K562 (cell line): ENCODE data around the gene NAPA. TPM values are rescaled to one million over a fixed set of nuclear protein-coding genes. Genes with fewer than 3 reads are reported as not detected.
A peak's percentile ranks its signal among the peaks of the same experiment; 100 is the strongest.

Experiments used
- ATAC-seq: fragments of 200-7000 bp; cut with Tn5 transposase; 3 replicates; pipeline ENCODE4 v1.9.1; 2020; ENCODE audit warnings: moderate library complexity
- BruUV-seq: library from RNA; stranded (reverse); fragments of 400-500 nt; replicated peaks from 2 replicates; lab custom pipeline; 2021; lab: Mats Ljungman, UMichigan
- CTCF ChIA-PET: fragments of 300-600 bp; formaldehyde crosslinking; extraction: SDS; loops from one replicate; lab custom pipeline; 2021; ENCODE audit warnings: low intra/inter-chr PET ratio; lab: Yijun Ruan, JAX
- POLR2A ChIA-PET: fragments of 300-600, 350-650 bp; sonication (Branson Sonifier 250); formaldehyde crosslinking; extraction: SDS; loops from one replicate; lab custom pipeline; 2021; ENCODE audit warnings: antibody characterized with exemption, inconsistent platforms; lab: Yijun Ruan, JAX
- DNase-seq, 4 experiments: peaks; one replicate each; pipeline versions ENCODE4 v3.0.0 to v3.0.0-alpha.2; 2011 to 2018; ENCODE audit warnings: low spot score in 3 of 4, mixed read lengths in 3 of 4; ENCODE audit errors: extremely low read depth in 1 of 4
- FAIRE-seq: peaks from 2 replicates; lab custom pipeline; 2011; peaks lifted over from hg19 to GRCh38; lab: Jason Lieb, UNC
- H2AFZ ChIP-seq: 2 replicates; pipeline ENCODE4 v1.6.0; 2011; ENCODE audit warnings: low read depth, low read length, control low read depth, inconsistent platforms
- H3K27ac ChIP-seq: fragments of 200-600 bp; 3 replicates; pipeline ENCODE4 v1.8.0; 2011; ENCODE audit warnings: low read depth, mild to moderate bottlenecking, control low read depth, inconsistent platforms, low read length, moderate library complexity, mixed read lengths; ENCODE audit errors: extremely low read depth
- H3K27me3 ChIP-seq, 2 experiments: fragments of 300-600 bp in 1 of 2; 2 replicates in 1 of 2; 3 replicates in 1 of 2; pipeline versions ENCODE4 v1.6.0 to v1.8.0; 2011; ENCODE audit warnings: inconsistent platforms in 2 of 2, low read length in 2 of 2, mild to moderate bottlenecking in 1 of 2, mixed read lengths in 1 of 2, moderate library complexity in 1 of 2; ENCODE audit not compliant: control insufficient read depth in 2 of 2, insufficient read depth in 2 of 2
- H3K36me3 ChIP-seq: fragments of 300-600 bp; 3 replicates; pipeline ENCODE4 v1.8.0; 2011; ENCODE audit warnings: mild to moderate bottlenecking, low read length, inconsistent platforms; ENCODE audit not compliant: control insufficient read depth, insufficient read depth
- H3K4me1 ChIP-seq, 2 experiments: fragments of 200-600 bp in 1 of 2; replicated peaks in 1 of 2; 2 replicates in 1 of 2; 3 replicates in 1 of 2; pipeline versions ENCODE4 v1.5.1 to v1.8.0; 2011; ENCODE audit warnings: inconsistent platforms in 2 of 2, low read length in 2 of 2, mild to moderate bottlenecking in 1 of 2, mixed read lengths in 1 of 2, moderate library complexity in 1 of 2; ENCODE audit not compliant: control insufficient read depth in 2 of 2, insufficient read depth in 2 of 2
- H3K4me2 ChIP-seq: 2 replicates; pipeline ENCODE4 v1.6.1; 2011; ENCODE audit warnings: low read length, control low read depth, inconsistent platforms, mixed read lengths; ENCODE audit not compliant: insufficient read depth
- H3K4me3 ChIP-seq: fragments of 200-600 bp; sonication (generic), shearing (Covaris generic); 2 replicates; pipeline ENCODE4 v1.5.1; 2016; ENCODE audit warnings: control low read depth, inconsistent platforms
- H3K79me2 ChIP-seq: fragments of 200-600 bp; 3 replicates; pipeline ENCODE4 v1.8.0; 2011; ENCODE audit warnings: low read length, inconsistent platforms; ENCODE audit not compliant: control insufficient read depth, insufficient read depth
- H3K9ac ChIP-seq, 2 experiments: 2 replicates each; pipeline versions ENCODE4 v1.6.0 to v1.6.1; 2011; ENCODE audit warnings: low read depth in 2 of 2, low read length in 2 of 2, control low read depth in 1 of 2, inconsistent platforms in 1 of 2, mild to moderate bottlenecking in 1 of 2, mixed read lengths in 1 of 2; ENCODE audit not compliant: insufficient read depth in 1 of 2
- H3K9me1 ChIP-seq: one replicate; pipeline ENCODE4 v1.6.0; 2011; ENCODE audit warnings: inconsistent platforms, mild to moderate bottlenecking, low read length, moderate library complexity; ENCODE audit not compliant: control insufficient read depth, insufficient read depth
- H3K9me3 ChIP-seq: replicated peaks from 2 replicates; pipeline ENCODE4 v1.5.1; 2011; ENCODE audit warnings: low read depth, low read length, inconsistent platforms; ENCODE audit not compliant: control insufficient read depth, insufficient read depth
- H4K20me1 ChIP-seq: replicated peaks from 2 replicates; pipeline ENCODE4 v1.6.1; 2011; ENCODE audit warnings: low read length, inconsistent platforms, mixed read lengths; ENCODE audit not compliant: control insufficient read depth, insufficient read depth
- ADNP ChIP-seq: fragments of 200-800 bp; sonication (Bioruptor generic); IDR thresholded peaks from 2 replicates; pipeline ENCODE4 v1.6.1; 2016; ENCODE audit warnings: missing genetic modification characterization, missing compliant biosample characterization
- ESRRA ChIP-seq: fragments of 450-650 bp; IDR thresholded peaks from 2 replicates; pipeline ENCODE4 v1.6.1; 2014; ENCODE audit warnings: low read depth, mild to moderate bottlenecking, moderate library complexity, borderline replicate concordance
- JUNB ChIP-seq: fragments of 450-650 bp; formaldehyde crosslinking; conservative IDR thresholded peaks from 2 replicates; pipeline ENCODE4 v1.4.0; 2020; ENCODE audit warnings: mild to moderate bottlenecking
- KHSRP ChIP-seq: fragments of 450-650 bp; IDR thresholded peaks from 2 replicates; pipeline ENCODE4 v1.6.1; 2017
- MCM2 ChIP-seq: fragments of 450-650 bp; IDR thresholded peaks from 2 replicates; pipeline ENCODE4 v1.6.1; 2017; ENCODE audit warnings: low read depth, mild to moderate bottlenecking
- NBN ChIP-seq: fragments of 450-650 bp; IDR thresholded peaks from 2 replicates; pipeline ENCODE4 v1.6.1; 2016; ENCODE audit warnings: low read depth, mild to moderate bottlenecking
- POLR2AphosphoS2 ChIP-seq: IDR thresholded peaks from 2 replicates; pipeline ENCODE4 v1.6.1; 2012; ENCODE audit warnings: low read length, improper control_type of control experiment
- SP1 ChIP-seq: sonication (generic); formaldehyde crosslinking; IDR thresholded peaks from 2 replicates; pipeline ENCODE4 v1.8.1; 2022; ENCODE audit warnings: mild to moderate bottlenecking, missing genetic modification reagents
- WHSC1 ChIP-seq: IDR thresholded peaks from one replicate; pipeline ENCODE4 v1.6.1; 2012; ENCODE audit warnings: low read length, control low read depth, inconsistent platforms
- ZBTB33 ChIP-seq: sonication (generic); formaldehyde crosslinking; IDR thresholded peaks from 2 replicates; pipeline ENCODE4 v1.8.1; 2023; ENCODE audit warnings: mild to moderate bottlenecking, missing genetic modification reagents
- WGBS: fragments of 100-300 bp; shearing (Covaris generic); methylation state at CpG from one replicate; pipeline ENCODE4 v1.1.6; 2016; ENCODE audit warnings: low coverage, mixed read lengths; ENCODE audit not compliant: insufficient coverage; ENCODE audit errors: missing lambda C conversion rate; 5-methylcytosine and 5-hydroxymethylcytosine counted together
- in situ Hi-C: fragments of 300-500 bp; cut with MboI; formaldehyde crosslinking; loops from 4 replicates; pipeline ENCODE4 v1.15.0; 2018; ENCODE audit warnings: inconsistent platforms, mixed read lengths
- intact Hi-C: fragments of 100-400 bp; cut with micrococcal nuclease; formaldehyde crosslinking; loops from 2 replicates; pipeline ENCODE4 v1.14.2; 2022
- polyA plus RNA-seq, 8 experiments: library from polyadenylated mRNA; depleted of rRNA in 4 of 8; stranded (reverse) in 5 of 8; unstranded in 3 of 8; fragments of >200 nt; fragmentation: Nextera tagmentation in 2 of 8; fragmentation: Illumina TruSeq in 1 of 8; extraction: Ambion mirVana in 2 of 8; extraction: Trizol in 1 of 8; gene quantifications; 2 replicates each; pipeline versions ENCODE4 v1.2.1 to v1.2.3, GENCODE V29; 2011 to 2014; ENCODE audit warnings: inconsistent platforms in 1 of 8, missing spikeins in 1 of 8
- total RNA-seq, 7 experiments: library from RNA; depleted of rRNA in 6 of 7; stranded (reverse); fragments of >200 nt in 6 of 7; fragmentation: Illumina TruSeq in 2 of 7; extraction: Trizol in 2 of 7; gene quantifications; 2 replicates each; pipeline versions ENCODE4 v1.2.1 to v1.2.3, GENCODE V29; 2011 to 2021; ENCODE audit warnings: low replicate concordance in 1 of 7
- TF ChIP-seq, protein P1 (sequence below), 2 experiments: fragments of 450-650 bp in 1 of 2; sonication (generic) in 1 of 2; formaldehyde crosslinking in 1 of 2; IDR thresholded peaks in 1 of 2; conservative IDR thresholded peaks in 1 of 2; 2 replicates each; pipeline versions ENCODE4 v1.6.1 to v1.8.1; 2016 to 2023; ENCODE audit warnings: mild to moderate bottlenecking in 2 of 2, moderate library complexity in 2 of 2, inconsistent platforms in 1 of 2, missing genetic modification reagents in 1 of 2

NAPA gene
- total and polyA plus RNA-seq, 9 of the 15 experiments (the other 6 are each of a cell fraction or from before 2014, with no cell fraction given), result 5.4 to 98.6 (median 77.5) TPM

GRCh38 chr19:47489072-47489914 is 25.6 kb downstream of the NAPA start:
- peaks cover 0 to 56% of the 10 kb centered on the region in 2 experiments; a peak in 3 of 5 replicates for H3K4me1 ChIP-seq
- ChIA-PET POLR2A (interaction anchor here (0.5 to 1.2 kb wide), 3 partner anchors 8 to 40 kb away, joined by 3 read pairs; no protein-coding TSS in a partner anchor), CTCF (no interaction called here)
- no peaks in the 10 kb centered on the region for H3K9me1 ChIP-seq
- no peak overlapping the region; the same call in 2 of the 3 replicates for H3K27ac ChIP-seq
- 90% methylated on average over 14 of the region's 17 CpGs for WGBS
- no peaks in the 10 kb centered on the region for H3K27me3 ChIP-seq
- H3K79me2 ChIP-seq, result peaks cover 11% of the 10 kb centered on the region
- DNase-seq (no peak), ATAC-seq (no peak), FAIRE-seq (no peak)
- H3K9ac ChIP-seq, result 0 out of 4 replicates have a peak overlapping the region, but pooled peaks of 1 of the 2 experiments have one; percentile 39
- TF ChIP-seq SP1 (0 out of 2 replicates have a peak, but pooled peaks have one; percentile 25), JUNB (CRISPR knock-in tag) (no peak), WHSC1 (no peak), KHSRP (no peak), POLR2AphosphoS2 (no peak), NBN (no peak), ADNP (0 out of 2 replicates have a peak, but pooled peaks have one; percentile 7), ZBTB33 (CRISPR knock-in tag) (peak; percentile 97), ESRRA (peak; percentile 31; the same call in 1 of the 2 replicates), MCM2 (no peak)
- TF ChIP-seq, protein P1, sequence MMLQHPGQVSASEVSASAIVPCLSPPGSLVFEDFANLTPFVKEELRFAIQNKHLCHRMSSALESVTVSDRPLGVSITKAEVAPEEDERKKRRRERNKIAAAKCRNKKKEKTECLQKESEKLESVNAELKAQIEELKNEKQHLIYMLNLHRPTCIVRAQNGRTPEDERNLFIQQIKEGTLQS (IDR thresholded peaks at IDR 0.05), result no peak
- TF ChIP-seq, protein P1 (CRISPR knock-in tag; conservative IDR thresholded peaks at IDR 0.05), result no peak
- no peaks in the 10 kb centered on the region for H4K20me1 ChIP-seq
- BruUV-seq, result no TSS peak
- peaks cover 62% of the 10 kb centered on the region for H3K36me3 ChIP-seq
- intact Hi-C loops (no loop called here), in situ Hi-C loops (no loop called here)
- H3K4me2 ChIP-seq, result no peak overlapping the region
- no peak overlapping the region for H2AFZ ChIP-seq
- no peak overlapping the region for H3K4me3 ChIP-seq
- no peaks in the 10 kb centered on the region for H3K9me3 ChIP-seq
